ENCODE results near the gene GJB3. TPM values are rescaled to one million over a fixed set of nuclear protein-coding genes. Genes with fewer than 3 reads are reported as not detected.
"Not testable (repeated sequence)": the region's sequence is repeated elsewhere in the genome, so short reads cannot be mapped to it uniquely, and the experiment has no call there.

Gene GJB3
- polyA plus RNA-seq, 4 donors = 0.18 to 0.57 (median 0.24) TPM

GRCh38 chr1:34759503-34760357 is 21.3 kb upstream of the GJB3 start, which contains the start of gene GJB4:
GJB4 (plus strand) TSS chr1:34759740; CDS start chr1:34761255, 1,515 bp downstream.
- no peak for DNase-seq (ENCODE audit: low read depth in 4 of 4, low spot score in 3 of 4)

GRCh38 chr1:34761176-34761761 is 19.7 kb upstream of the GJB3 start:
- no peak for DNase-seq (ENCODE audit: low read depth in 4 of 4, low spot score in 3 of 4)

GRCh38 chr1:34761776-34762307 is 19.2 kb upstream of the GJB3 start:
- DNase-seq (ENCODE audit: low read depth in 4 of 4, low spot score in 3 of 4) = no peak

- no peak for DNase-seq (ENCODE audit: low read depth in 4 of 4, low spot score in 3 of 4)
Observed at GRCh38 chr1:34762474-34763141, 18.4 kb upstream of the GJB3 start.

GRCh38 chr1:34763142-34763781 is 17.8 kb upstream of the GJB3 start:
- DNase-seq (ENCODE audit: low read depth in 4 of 4, low spot score in 3 of 4) = no peak

GRCh38 chr1:34768856-34769255 is 12.2 kb upstream of the GJB3 start:
- DNase-seq (ENCODE audit: low read depth in 4 of 4, low spot score in 3 of 4) = no peak

GRCh38 chr1:34770891-34771504 is 10.0 kb upstream of the GJB3 start:
- DNase-seq (ENCODE audit: low read depth in 4 of 4, low spot score in 3 of 4) = no peak

GRCh38 chr1:34771573-34772371 is 9.2 kb upstream of the GJB3 start:
- DNase-seq (ENCODE audit: low read depth in 4 of 4, low spot score in 3 of 4) = no peak

- DNase-seq (ENCODE audit: low read depth in 4 of 4, low spot score in 3 of 4) = not testable (repeated sequence)
Observed at GRCh38 chr1:34773114-34773513, 7.9 kb upstream of the GJB3 start.

GRCh38 chr1:34774957-34775356 is 6.1 kb upstream of the GJB3 start:
- no peak for DNase-seq (ENCODE audit: low read depth in 4 of 4, low spot score in 3 of 4)

GRCh38 chr1:34776911-34777310 is 4.1 kb upstream of the GJB3 start:
- DNase-seq (ENCODE audit: low read depth in 4 of 4, low spot score in 3 of 4) = no peak

GRCh38 chr1:34777519-34778321 is 3.3 kb upstream of the GJB3 start:
- DNase-seq (ENCODE audit: low read depth in 4 of 4, low spot score in 3 of 4) = no peak

- DNase-seq (ENCODE audit: low read depth in 4 of 4, low spot score in 3 of 4) = no peak
Observed at GRCh38 chr1:34778381-34778780, 2.6 kb upstream of the GJB3 start.

- no peak for DNase-seq (ENCODE audit: low read depth in 4 of 4, low spot score in 3 of 4)
Observed at GRCh38 chr1:34779005-34779404, 2.0 kb upstream of the GJB3 start.

- no peak for DNase-seq (ENCODE audit: low read depth in 4 of 4, low spot score in 3 of 4)
Observed at GRCh38 chr1:34779526-34779925, 1.5 kb upstream of the GJB3 start.

GRCh38 chr1:34779962-34780361 is 1.1 kb upstream of the GJB3 start:
- DNase-seq (ENCODE audit: low read depth in 4 of 4, low spot score in 3 of 4) = no peak

- no peak for DNase-seq (ENCODE audit: low read depth in 4 of 4, low spot score in 3 of 4)
Observed at GRCh38 chr1:34780528-34780927, 486 bp upstream of the GJB3 start.

GRCh38 chr1:34781844-34782391 is 904 bp downstream of the GJB3 start:
- no peak for DNase-seq (ENCODE audit: low read depth in 4 of 4, low spot score in 3 of 4)

Data from right renal pelvis (tissue), 4 donors.